SK-N-MC (cell line): ENCODE data around the gene ABCC6.

Experiments used
- EZH2 ChIP-seq: fragments of 200-600 bp; sonication (generic); IDR thresholded peaks from one replicate; pipeline ENCODE4 v1.6.1; 2017; ENCODE audit warnings: antibody characterized with exemption
- POLR2AphosphoS5 ChIP-seq: IDR thresholded peaks from 2 replicates; pipeline ENCODE4 v1.6.1; 2012; ENCODE audit warnings: mild to moderate bottlenecking, low read depth, low read length, borderline replicate concordance

- TF ChIP-seq POLR2AphosphoS5 (no peak), EZH2 (no peak)
Observed at GRCh38 chr16:16102738-16103137, 120.6 kb downstream of the ABCC6 start.
